ENCODE data around the gene TXNRD2. TPM values are rescaled to one million over a fixed set of nuclear protein-coding genes. Genes with fewer than 3 reads are reported as not detected.

Gene TXNRD2
- total and polyA plus RNA-seq, 10 of the 15 experiments (the other 5 are each of a cell fraction or from before 2014, with no cell fraction given): 1.6 to 26.0 (median 13.9) TPM

GRCh38 chr22:19843857-19844376 is 97.7 kb downstream of the TXNRD2 start (continued):
- no peak for TF ChIP-seq ZBTB33 (IDR thresholded peaks at IDR 0.05)
- no peak for TF ChIP-seq RB1 (IDR thresholded peaks at IDR 0.05; ENCODE audit: borderline replicate concordance)
- TF ChIP-seq EZH2 (IDR thresholded peaks at IDR 0.05; ENCODE audit: borderline replicate concordance, control insufficient read depth, low read depth, low read length): no peak
- TF ChIP-seq PKNOX1 (IDR thresholded peaks at IDR 0.05): no peak

GRCh38 chr22:19843107-19843856 is 98.3 kb downstream of the TXNRD2 start:
- H2AFZ ChIP-seq (ENCODE audit: control insufficient read depth, low read depth, low read length): no peak overlapping the region
- intact Hi-C loops (cut with micrococcal nuclease; ENCODE audit: unreplicated experiment) (no loop called here), in situ Hi-C loops (cut with MboI) (no loop called here)
- no peaks in the 10 kb centered on the region for H4K20me1 ChIP-seq (ENCODE audit: control insufficient read depth, insufficient read depth)
- H3K9ac ChIP-seq (ENCODE audit: control insufficient read depth, insufficient read depth, low read length): no peak overlapping the region
- no peaks in the 10 kb centered on the region; the same call in 2 of the 3 replicates for H3K9me3 ChIP-seq (replicated peaks; ENCODE audit: control insufficient read depth, insufficient read depth, low read length)
- CTCF ChIA-PET: no interaction called here
- H3K36me3 ChIP-seq (ENCODE audit: control insufficient read depth in 2 of 2, insufficient read depth in 2 of 2, low read length in 1 of 2): no peaks in the 10 kb centered on the region; a peak in 1 of 4 replicates
- H3K4me3 ChIP-seq: no peak overlapping the region
- no peak for FAIRE-seq
- no peak for TF ChIP-seq CEBPZ (IDR thresholded peaks at IDR 0.05; ENCODE audit: low read depth, low read length)
- no peak for TF ChIP-seq ZNF384 (IDR thresholded peaks at IDR 0.05; ENCODE audit: borderline replicate concordance, low read depth, low read length)
- POLR2A ChIA-PET: no interaction called here
- no peak for DNase-seq (ENCODE audit: low read depth, low spot score)
- H3K79me2 ChIP-seq (ENCODE audit: control insufficient read depth, insufficient read depth, low read length): no peaks in the 10 kb centered on the region
- WGBS (ENCODE audit: insufficient coverage, insufficient replicate concordance, low lambda C conversion rate, missing lambda C conversion rate): 91% methylated on average over 23 of the region's 27 CpGs
- ATAC-seq: no peak
- H3K4me2 ChIP-seq (ENCODE audit: control insufficient read depth, insufficient read depth): no peak overlapping the region
- H3K4me1 ChIP-seq (ENCODE audit: control insufficient read depth, insufficient read depth, low read length): no peaks in the 10 kb centered on the region; the same call in none of the 2 replicates
- no peak overlapping the region for H3K27ac ChIP-seq (ENCODE audit: control insufficient read depth, insufficient read depth)
- RAD21 ChIA-PET (ENCODE audit: unreplicated experiment): no interaction called here
- no peaks in the 10 kb centered on the region for H3K27me3 ChIP-seq (replicated peaks in 1 of 2; ENCODE audit: control insufficient read depth in 2 of 2, insufficient read depth in 2 of 2, low read length in 1 of 2)
- SMC1A ChIA-PET (ENCODE audit: uncharacterized antibody, unreplicated experiment): no interaction called here
- no TSS peak for BruUV-seq (replicated peaks)
